SK-N-SH (cell line): ENCODE measurements around the gene SLC6A9.

Source experiments
- CTCF ChIP-seq: fragments of 200-600 bp; sonication (generic); IDR thresholded peaks from 2 replicates; pipeline ENCODE4 v1.6.1; 2017; ENCODE audit warnings: antibody characterized with exemption, mild to moderate bottlenecking, moderate library complexity
- ELF1 ChIP-seq: IDR thresholded peaks from 2 replicates; pipeline ENCODE4 v1.4.0; 2012
- EP300 ChIP-seq, 2 experiments: IDR thresholded peaks; 2 replicates each; pipeline versions ENCODE4 v1.4.0 to v1.6.1; 2012; ENCODE audit warnings: borderline replicate concordance in 1 of 2, low read depth in 1 of 2, low read length in 1 of 2
- EZH2phosphoT487 ChIP-seq: fragments of 200-600 bp; sonication (generic); IDR thresholded peaks from 2 replicates; pipeline ENCODE4 v1.6.1; 2017; ENCODE audit warnings: low read depth, mixed run types, mild to moderate bottlenecking, antibody characterized with exemption, moderate library complexity, borderline replicate concordance
- GABPA ChIP-seq: IDR thresholded peaks from 2 replicates; pipeline ENCODE4 v1.4.0; 2012; ENCODE audit warnings: low read depth, mild to moderate bottlenecking

GRCh38 chr1:44019466-44019948 lies 11.8 kb downstream of the SLC6A9 start:
- TF ChIP-seq EP300 (IDR thresholded peaks at IDR 0.05; ENCODE audit: borderline replicate concordance in 1 of 2, low read depth in 1 of 2, low read length in 1 of 2) (no peak), EZH2phosphoT487 (no peak), ELF1 (no peak), CTCF (no peak), GABPA (no peak)
